Measurements from ENCODE around the gene ATXN10. TPM values are rescaled to one million over a fixed set of nuclear protein-coding genes. Genes with fewer than 3 reads are reported as not detected.

ATXN10 gene
- total and polyA plus RNA-seq, 4 experiments from 2014 or later = 61.8 to 102 (median 76.3) TPM

- Mint-ChIP-seq H3K36me3 (no peaks in the 10 kb centered on the region), H3K9me3 (peaks cover 0 to 2% (median 0%) of the 10 kb centered on the region in 8 donors), H3K27me3 (peaks cover 24 to 34% of the 10 kb centered on the region in 2 donors), H3K4me1 (no peaks in the 10 kb centered on the region), H3K4me3 (no peak overlapping the region), H3K27ac (no peak overlapping the region)
- intact Hi-C loops (cut with micrococcal nuclease) = no loop called here
- Histone ChIP-seq H3K4me1 (ENCODE audit: insufficient read depth, low read length) (no peaks in the 10 kb centered on the region), H3K27ac (ENCODE audit: low read depth, low read length) (no peak overlapping the region), H3K27me3 (ENCODE audit: insufficient read depth, low read length) (no peaks in the 10 kb centered on the region), H3K4me3 (ENCODE audit: low read length in 2 of 2) (no peak overlapping the region), H3K9me3 (ENCODE audit: control insufficient read depth in 1 of 2, low read length in 2 of 2) (no peaks in the 10 kb centered on the region), H3K36me3 (ENCODE audit: insufficient read depth, low read length) (no peaks in the 10 kb centered on the region)
- ChIA-PET POLR2A (ENCODE audit: partially characterized antibody) (no interaction called here), CTCF (ENCODE audit: partially characterized antibody) (no interaction called here)
- no peak for DNase-seq
Observed at GRCh38 chr22:45882881-45883810, 211.5 kb downstream of the ATXN10 start.

- no peaks in the 10 kb centered on the region for H3K9me3 ChIP-seq (ENCODE audit: control insufficient read depth in 1 of 2, low read length in 2 of 2)
Observed at GRCh38 chr22:45883811-45884170, 212.2 kb downstream of the ATXN10 start.

GRCh38 chr22:45884201-45885062 lies 212.8 kb downstream of the ATXN10 start:
- Mint-ChIP-seq H3K36me3 (no peaks in the 10 kb centered on the region), H3K27me3 (peaks cover 18 to 33% of the 10 kb centered on the region in 2 donors), H3K4me3 (no peak overlapping the region), H3K9me3 (peaks cover 0 to 4% (median 0%) of the 10 kb centered on the region in 8 donors), H3K4me1 (no peaks in the 10 kb centered on the region), H3K27ac (no peak overlapping the region)
- Histone ChIP-seq H3K4me3 (ENCODE audit: low read length in 2 of 2) (no peak overlapping the region), H3K9me3 (ENCODE audit: control insufficient read depth in 1 of 2, low read length in 2 of 2) (no peaks in the 10 kb centered on the region), H3K36me3 (ENCODE audit: insufficient read depth, low read length) (no peaks in the 10 kb centered on the region), H3K27ac (ENCODE audit: low read depth, low read length) (no peak overlapping the region), H3K27me3 (ENCODE audit: insufficient read depth, low read length) (no peaks in the 10 kb centered on the region), H3K4me1 (ENCODE audit: insufficient read depth, low read length) (no peaks in the 10 kb centered on the region)
- intact Hi-C loops (cut with micrococcal nuclease) = no loop called here
- ChIA-PET CTCF (ENCODE audit: partially characterized antibody) (no interaction called here), POLR2A (ENCODE audit: partially characterized antibody) (no interaction called here)
- no peak for DNase-seq

More at GRCh38 chr22:45883811-45884170, 212.2 kb downstream of the ATXN10 start:
- DNase-seq = no peak
- no peaks in the 10 kb centered on the region for H3K4me1 Mint-ChIP-seq
- H3K9me3 Mint-ChIP-seq = peaks cover 0 to 4% (median 0%) of the 10 kb centered on the region in 8 donors
- H3K36me3 ChIP-seq (ENCODE audit: insufficient read depth, low read length) = no peaks in the 10 kb centered on the region
- H3K27me3 ChIP-seq (ENCODE audit: insufficient read depth, low read length) = no peaks in the 10 kb centered on the region
- no peak overlapping the region for H3K27ac ChIP-seq (ENCODE audit: low read depth, low read length)
- no peak overlapping the region for H3K27ac Mint-ChIP-seq
- intact Hi-C loops (cut with micrococcal nuclease) = no loop called here
- POLR2A ChIA-PET (ENCODE audit: partially characterized antibody) = no interaction called here
- H3K27me3 Mint-ChIP-seq = peaks cover 21 to 34% of the 10 kb centered on the region in 2 donors
- H3K36me3 Mint-ChIP-seq = no peaks in the 10 kb centered on the region
- H3K4me1 ChIP-seq (ENCODE audit: insufficient read depth, low read length) = no peaks in the 10 kb centered on the region
- CTCF ChIA-PET (ENCODE audit: partially characterized antibody) = no interaction called here
- no peak overlapping the region for H3K4me3 Mint-ChIP-seq
- H3K4me3 ChIP-seq (ENCODE audit: low read length in 2 of 2) = no peak overlapping the region

- intact Hi-C loops (cut with micrococcal nuclease) = no loop called here
Observed at GRCh38 chr22:45885171-45885840, 213.7 kb downstream of the ATXN10 start.

GRCh38 chr22:45885941-45886395 lies 214.3 kb downstream of the ATXN10 start:
- Histone ChIP-seq H3K4me3 (ENCODE audit: low read length in 2 of 2) (no peak overlapping the region), H3K36me3 (ENCODE audit: insufficient read depth, low read length) (no peaks in the 10 kb centered on the region), H3K9me3 (ENCODE audit: control insufficient read depth in 1 of 2, low read length in 2 of 2) (no peaks in the 10 kb centered on the region), H3K4me1 (ENCODE audit: insufficient read depth, low read length) (no peaks in the 10 kb centered on the region), H3K27me3 (ENCODE audit: insufficient read depth, low read length) (no peaks in the 10 kb centered on the region), H3K27ac (ENCODE audit: low read depth, low read length) (no peak overlapping the region)
- Mint-ChIP-seq H3K27me3 (peaks cover 11 to 24% of the 10 kb centered on the region in 2 donors), H3K4me1 (no peaks in the 10 kb centered on the region), H3K36me3 (no peaks in the 10 kb centered on the region), H3K27ac (no peak overlapping the region), H3K9me3 (peaks cover 0 to 4% (median 0%) of the 10 kb centered on the region in 8 donors), H3K4me3 (no peak overlapping the region)
- POLR2A ChIA-PET (ENCODE audit: partially characterized antibody) = no interaction called here
- intact Hi-C loops (cut with micrococcal nuclease) = no loop called here
- no peak for DNase-seq
- CTCF ChIA-PET (ENCODE audit: partially characterized antibody) = no interaction called here

More at GRCh38 chr22:45885171-45885840, 213.7 kb downstream of the ATXN10 start:
- Mint-ChIP-seq H3K4me1 (no peaks in the 10 kb centered on the region), H3K9me3 (peaks cover 0 to 4% (median 0%) of the 10 kb centered on the region in 8 donors), H3K4me3 (no peak overlapping the region), H3K36me3 (no peaks in the 10 kb centered on the region), H3K27ac (no peak overlapping the region), H3K27me3 (peaks cover 15 to 27% of the 10 kb centered on the region in 2 donors)
- Histone ChIP-seq H3K27me3 (ENCODE audit: insufficient read depth, low read length) (no peaks in the 10 kb centered on the region), H3K4me1 (ENCODE audit: insufficient read depth, low read length) (no peaks in the 10 kb centered on the region), H3K27ac (ENCODE audit: low read depth, low read length) (no peak overlapping the region), H3K4me3 (ENCODE audit: low read length in 2 of 2) (no peak overlapping the region), H3K36me3 (ENCODE audit: insufficient read depth, low read length) (no peaks in the 10 kb centered on the region), H3K9me3 (ENCODE audit: control insufficient read depth in 1 of 2, low read length in 2 of 2) (no peaks in the 10 kb centered on the region)
- DNase-seq = no peak
- POLR2A ChIA-PET (ENCODE audit: partially characterized antibody) = no interaction called here
- CTCF ChIA-PET (ENCODE audit: partially characterized antibody) = no interaction called here

GRCh38 chr22:45886540-45886939 lies 214.9 kb downstream of the ATXN10 start:
- H3K36me3 ChIP-seq (ENCODE audit: insufficient read depth, low read length) = no peaks in the 10 kb centered on the region
- ChIA-PET CTCF (ENCODE audit: partially characterized antibody) (no interaction called here), POLR2A (ENCODE audit: partially characterized antibody) (no interaction called here)
- Mint-ChIP-seq H3K4me1 (no peaks in the 10 kb centered on the region), H3K27ac (peak overlapping the region in 1 of 7 donors; percentile 22), H3K4me3 (no peak overlapping the region), H3K27me3 (peaks cover 9 to 25% of the 10 kb centered on the region in 2 donors), H3K36me3 (no peaks in the 10 kb centered on the region), H3K9me3 (peaks cover 0 to 4% (median 0%) of the 10 kb centered on the region in 8 donors)
- no peaks in the 10 kb centered on the region for H3K4me1 ChIP-seq (ENCODE audit: insufficient read depth, low read length)
- H3K9me3 ChIP-seq (ENCODE audit: control insufficient read depth in 1 of 2, low read length in 2 of 2) = no peaks in the 10 kb centered on the region
- no peak overlapping the region for H3K27ac ChIP-seq (ENCODE audit: low read depth, low read length)
- no peaks in the 10 kb centered on the region for H3K27me3 ChIP-seq (ENCODE audit: insufficient read depth, low read length)
- H3K4me3 ChIP-seq (ENCODE audit: low read length in 2 of 2) = no peak overlapping the region
- no peak for DNase-seq
- intact Hi-C loops (cut with micrococcal nuclease) = no loop called here

All from CD4-positive, alpha-beta memory T cell (primary cell).